Endothelial cell of umbilical vein (primary cell): ENCODE results near the gene TPRG1L. TPM values are rescaled to one million over a fixed set of nuclear protein-coding genes. Genes with fewer than 3 reads are reported as not detected.

ENCODE experiments used
- BruUV-seq: library from RNA; stranded (reverse); fragments of 400-500 nt; replicated peaks from 2 replicates; lab custom pipeline; 2021; lab: Mats Ljungman, UMichigan
- CTCF ChIA-PET: fragments of 300-600, 350-600 bp; sonication (Branson Sonifier 250); formaldehyde crosslinking; loops from one replicate; lab custom pipeline; 2021; ENCODE audit warnings: antibody characterized with exemption, inconsistent platforms; lab: Charles Lee
- POLR2A ChIA-PET: fragments of 300-600, 350-600 bp; sonication (Branson Sonifier 250); formaldehyde crosslinking; loops from one replicate; lab custom pipeline; 2021; ENCODE audit warnings: antibody characterized with exemption, inconsistent platforms; lab: Charles Lee
- DNase-seq: peaks from one replicate; pipeline ENCODE4 v3.0.0-alpha.2; 2011; ENCODE audit warnings: low read depth, low spot score
- FAIRE-seq: peaks from 2 replicates; lab custom pipeline; 2011; peaks lifted over from hg19 to GRCh38; lab: Jason Lieb, UNC
- H2AFZ ChIP-seq: 2 replicates; pipeline ENCODE4 v1.6.0; 2012; ENCODE audit warnings: low read depth, low read length, control low read depth, inconsistent platforms
- H3K27ac ChIP-seq: 2 replicates; pipeline ENCODE4 v1.5.1; 2011; ENCODE audit warnings: low read depth, mild to moderate bottlenecking, control low read depth, low read length, moderate library complexity; ENCODE audit not compliant: insufficient read depth
- H3K27me3 ChIP-seq, 2 experiments: 2 replicates each; pipeline versions ENCODE4 v1.6.0 to v1.6.1; 2011; ENCODE audit warnings: low read length in 2 of 2, mixed read lengths in 1 of 2; ENCODE audit not compliant: control insufficient read depth in 2 of 2, insufficient read depth in 2 of 2
- H3K36me3 ChIP-seq, 2 experiments: 2 replicates in 1 of 2; 3 replicates in 1 of 2; pipeline ENCODE4 v1.5.1; 2011; ENCODE audit warnings: low read length in 2 of 2, mild to moderate bottlenecking in 1 of 2, moderate library complexity in 1 of 2; ENCODE audit not compliant: control insufficient read depth in 2 of 2, insufficient read depth in 2 of 2; ENCODE audit errors: extremely low read depth in 1 of 2
- H3K4me1 ChIP-seq: 3 replicates; pipeline ENCODE4 v1.5.1; 2011; ENCODE audit warnings: mild to moderate bottlenecking, low read length; ENCODE audit not compliant: control insufficient read depth, insufficient read depth; ENCODE audit errors: extremely low read depth
- H3K4me2 ChIP-seq: 2 replicates; pipeline ENCODE4 v1.6.1; 2011; ENCODE audit warnings: low read length, control low read depth, mixed read lengths; ENCODE audit not compliant: insufficient read depth
- H3K4me3 ChIP-seq, 3 experiments: fragments of 200-600 bp in 1 of 3; sonication (generic), shearing (Covaris generic) in 1 of 3; replicated peaks in 1 of 3; 2 replicates each; pipeline ENCODE4 v1.5.1; 2011 to 2016; ENCODE audit warnings: control low read depth in 3 of 3, low read length in 3 of 3, mild to moderate bottlenecking in 2 of 3, inconsistent platforms in 1 of 3, low read depth in 1 of 3, moderate library complexity in 1 of 3; ENCODE audit not compliant: insufficient read depth in 1 of 3
- H3K79me2 ChIP-seq: 2 replicates; pipeline ENCODE4 v1.6.0; 2012; ENCODE audit warnings: low read length, inconsistent platforms; ENCODE audit not compliant: control insufficient read depth, insufficient read depth
- H3K9ac ChIP-seq: replicated peaks from 2 replicates; pipeline ENCODE3; 2011; ENCODE audit warnings: low read length, control low read depth; ENCODE audit not compliant: insufficient read depth; ENCODE audit errors: extremely low read depth
- H3K9me1 ChIP-seq: replicated peaks from 3 replicates; pipeline ENCODE4 v1.6.0; 2011; ENCODE audit warnings: mild to moderate bottlenecking, low read length; ENCODE audit not compliant: control insufficient read depth, insufficient read depth; ENCODE audit errors: extremely low read depth
- H3K9me3 ChIP-seq: replicated peaks from 2 replicates; pipeline ENCODE4 v1.5.1; 2012; ENCODE audit warnings: low read length, inconsistent platforms; ENCODE audit not compliant: control insufficient read depth, insufficient read depth
- H4K20me1 ChIP-seq: replicated peaks from 2 replicates; pipeline ENCODE3; 2011; ENCODE audit warnings: mild to moderate bottlenecking, low read length; ENCODE audit not compliant: control insufficient read depth, insufficient read depth; ENCODE audit errors: extremely low read depth
- EZH2 ChIP-seq: IDR thresholded peaks from 2 replicates; pipeline ENCODE4 v1.6.1; 2012; ENCODE audit warnings: borderline replicate concordance, low read depth, mild to moderate bottlenecking, moderate library complexity, low read length, inconsistent platforms; ENCODE audit not compliant: severe bottlenecking
- FOS ChIP-seq: IDR thresholded peaks from 2 replicates; pipeline ENCODE4 v1.6.1; 2011; ENCODE audit warnings: mild to moderate bottlenecking, low read length, moderate library complexity, borderline replicate concordance; ENCODE audit not compliant: insufficient read depth
- GATA2 ChIP-seq: IDR thresholded peaks from 2 replicates; pipeline ENCODE4 v1.7.0; 2011; ENCODE audit warnings: low read depth, mild to moderate bottlenecking, moderate library complexity, mixed read lengths, low read length; ENCODE audit not compliant: insufficient read length, insufficient read depth
- JUN ChIP-seq: IDR thresholded peaks from 2 replicates; pipeline ENCODE4 v1.6.1; 2011; ENCODE audit warnings: borderline replicate concordance, low read depth; ENCODE audit not compliant: insufficient read length, insufficient read depth
- MAX ChIP-seq: IDR thresholded peaks from 2 replicates; pipeline ENCODE4 v1.6.1; 2011; ENCODE audit not compliant: insufficient read depth, insufficient read length
- MYC ChIP-seq: IDR thresholded peaks from one replicate; pipeline ENCODE4 v1.6.1; 2011; ENCODE audit warnings: mild to moderate bottlenecking, low read depth, low read length
- POLR2A ChIP-seq: IDR thresholded peaks from 2 replicates; pipeline ENCODE4 v1.6.1; 2012; ENCODE audit warnings: low read depth, mild to moderate bottlenecking, control low read depth, low read length
- POLR2AphosphoS5 ChIP-seq: IDR thresholded peaks from 2 replicates; pipeline ENCODE4 v1.6.1; 2012; ENCODE audit warnings: low read depth, mild to moderate bottlenecking, control low read depth, low read length, moderate library complexity; ENCODE audit not compliant: insufficient read depth
- dilution Hi-C: fragments of 300-500 bp; cut with MboI; formaldehyde crosslinking; loops from one replicate; pipeline ENCODE4 v1.15.0; 2019; ENCODE audit warnings: low sequenced_read_pairs; ENCODE audit not compliant: extremely low pct_ligation_motif_present
- intact Hi-C: fragments of 100-400 bp; cut with micrococcal nuclease; formaldehyde crosslinking; loops from one replicate; pipeline ENCODE4 v1.10.0; 2022
- polyA plus RNA-seq, 4 experiments: library from polyadenylated mRNA; depleted of rRNA in 3 of 4; stranded (reverse) in 3 of 4; unstranded in 1 of 4; fragments of >200 nt; gene quantifications; 2 replicates each; pipeline versions ENCODE4 v1.2.1 to v1.2.3, GENCODE V29; 2011 to 2012; ENCODE audit warnings: missing spikeins in 1 of 4
- total RNA-seq: library from RNA; stranded (reverse); gene quantifications from 2 replicates; pipeline ENCODE4 v1.2.3, GENCODE V29; 2021
- TF ChIP-seq, protein P1 (sequence below), 2 donors: IDR thresholded peaks; 1 replicate in 1 of 2; 2 replicates in 1 of 2; pipeline ENCODE4 v1.5.1; 2011; ENCODE audit warnings: low read length in 2 of 2, mild to moderate bottlenecking in 2 of 2, moderate library complexity in 2 of 2, control low read depth in 1 of 2, inconsistent platforms in 1 of 2, low read depth in 1 of 2; ENCODE audit not compliant: insufficient read depth in 1 of 2; ENCODE audit errors: extremely low read depth in 1 of 2

The TPRG1L gene
- total and polyA plus RNA-seq, 2 donors (not counting 3 experiments of a cell fraction or from before 2014, with no cell fraction given): 52.3 to 53.8 TPM

GRCh38 chr1:3599286-3599811 is 25.5 kb upstream of the TPRG1L start:
- TF ChIP-seq EZH2 (no peak), FOS (no peak), POLR2A (no peak), POLR2AphosphoS5 (no peak), MYC (no peak), JUN (no peak), MAX (no peak), GATA2 (no peak)
- TF ChIP-seq, protein P1, sequence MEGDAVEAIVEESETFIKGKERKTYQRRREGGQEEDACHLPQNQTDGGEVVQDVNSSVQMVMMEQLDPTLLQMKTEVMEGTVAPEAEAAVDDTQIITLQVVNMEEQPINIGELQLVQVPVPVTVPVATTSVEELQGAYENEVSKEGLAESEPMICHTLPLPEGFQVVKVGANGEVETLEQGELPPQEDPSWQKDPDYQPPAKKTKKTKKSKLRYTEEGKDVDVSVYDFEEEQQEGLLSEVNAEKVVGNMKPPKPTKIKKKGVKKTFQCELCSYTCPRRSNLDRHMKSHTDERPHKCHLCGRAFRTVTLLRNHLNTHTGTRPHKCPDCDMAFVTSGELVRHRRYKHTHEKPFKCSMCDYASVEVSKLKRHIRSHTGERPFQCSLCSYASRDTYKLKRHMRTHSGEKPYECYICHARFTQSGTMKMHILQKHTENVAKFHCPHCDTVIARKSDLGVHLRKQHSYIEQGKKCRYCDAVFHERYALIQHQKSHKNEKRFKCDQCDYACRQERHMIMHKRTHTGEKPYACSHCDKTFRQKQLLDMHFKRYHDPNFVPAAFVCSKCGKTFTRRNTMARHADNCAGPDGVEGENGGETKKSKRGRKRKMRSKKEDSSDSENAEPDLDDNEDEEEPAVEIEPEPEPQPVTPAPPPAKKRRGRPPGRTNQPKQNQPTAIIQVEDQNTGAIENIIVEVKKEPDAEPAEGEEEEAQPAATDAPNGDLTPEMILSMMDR (IDR thresholded peaks at IDR 0.05; ENCODE audit: extremely low read depth in 1 of 2, insufficient read depth in 1 of 2, low read depth in 1 of 2, low read length in 2 of 2): no peak
- no peaks in the 10 kb centered on the region for H4K20me1 ChIP-seq
- H3K27me3 ChIP-seq: no peaks in the 10 kb centered on the region
- H3K79me2 ChIP-seq: no peaks in the 10 kb centered on the region
- no peaks in the 10 kb centered on the region for H3K36me3 ChIP-seq
- FAIRE-seq (no peak), DNase-seq (no peak)
- H3K4me2 ChIP-seq: no peak overlapping the region
- no peak overlapping the region for H2AFZ ChIP-seq
- ChIA-PET CTCF (interaction anchor here (1.2 to 4.0 kb wide), 2 partner anchors 11 to 20 kb away, joined by 3 to 17 read pairs; no protein-coding TSS in a partner anchor), POLR2A (no interaction called here)
- no peak overlapping the region for H3K4me3 ChIP-seq
- H3K27ac ChIP-seq: no peak overlapping the region
- no TSS peak for BruUV-seq
- H3K9me1 ChIP-seq: no peaks in the 10 kb centered on the region
- dilution Hi-C loops: no loop called here
- H3K9me3 ChIP-seq: no peaks in the 10 kb centered on the region
- H3K9ac ChIP-seq: no peak overlapping the region
- intact Hi-C loops: no loop called here
- H3K4me1 ChIP-seq: peaks cover 3% of the 10 kb centered on the region
